DND-41 (cell line): Measurements from ENCODE around the gene VPS54.

Experiments used
- EZH2 ChIP-seq: IDR thresholded peaks from 3 replicates; pipeline ENCODE4 v1.6.1; 2012; ENCODE audit warnings: borderline replicate concordance, low read depth, mild to moderate bottlenecking, moderate library complexity, low read length, inconsistent platforms; ENCODE audit not compliant: severe bottlenecking
- TF ChIP-seq, protein P1 (sequence below): IDR thresholded peaks from 2 replicates; pipeline ENCODE4 v1.5.1; 2012; ENCODE audit warnings: borderline replicate concordance, low read length, moderate library complexity, mild to moderate bottlenecking; ENCODE audit not compliant: poor library complexity, severe bottlenecking; ENCODE audit errors: extremely low read depth

DNA sequence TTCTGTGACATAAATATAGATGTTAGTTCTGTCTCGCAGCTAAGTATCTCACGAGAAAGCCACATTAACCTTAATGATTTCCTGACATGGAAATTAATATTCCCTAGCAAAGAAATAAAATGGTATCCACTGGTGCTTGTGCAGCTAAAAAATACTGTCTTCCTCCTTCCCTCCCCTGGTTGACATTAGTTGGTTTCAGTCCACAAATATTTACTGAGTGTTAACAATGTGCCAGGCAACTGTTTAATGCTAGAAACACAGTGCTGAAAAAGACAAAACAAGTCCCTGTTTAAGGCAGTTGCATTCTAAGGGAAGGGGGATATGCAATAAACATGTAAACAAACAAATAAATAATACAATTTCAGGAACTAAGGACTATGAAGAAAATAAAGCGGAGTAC is 44.2 kb upstream of the VPS54 start:
- TF ChIP-seq, protein P1, sequence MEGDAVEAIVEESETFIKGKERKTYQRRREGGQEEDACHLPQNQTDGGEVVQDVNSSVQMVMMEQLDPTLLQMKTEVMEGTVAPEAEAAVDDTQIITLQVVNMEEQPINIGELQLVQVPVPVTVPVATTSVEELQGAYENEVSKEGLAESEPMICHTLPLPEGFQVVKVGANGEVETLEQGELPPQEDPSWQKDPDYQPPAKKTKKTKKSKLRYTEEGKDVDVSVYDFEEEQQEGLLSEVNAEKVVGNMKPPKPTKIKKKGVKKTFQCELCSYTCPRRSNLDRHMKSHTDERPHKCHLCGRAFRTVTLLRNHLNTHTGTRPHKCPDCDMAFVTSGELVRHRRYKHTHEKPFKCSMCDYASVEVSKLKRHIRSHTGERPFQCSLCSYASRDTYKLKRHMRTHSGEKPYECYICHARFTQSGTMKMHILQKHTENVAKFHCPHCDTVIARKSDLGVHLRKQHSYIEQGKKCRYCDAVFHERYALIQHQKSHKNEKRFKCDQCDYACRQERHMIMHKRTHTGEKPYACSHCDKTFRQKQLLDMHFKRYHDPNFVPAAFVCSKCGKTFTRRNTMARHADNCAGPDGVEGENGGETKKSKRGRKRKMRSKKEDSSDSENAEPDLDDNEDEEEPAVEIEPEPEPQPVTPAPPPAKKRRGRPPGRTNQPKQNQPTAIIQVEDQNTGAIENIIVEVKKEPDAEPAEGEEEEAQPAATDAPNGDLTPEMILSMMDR, result no peak
- no peak for TF ChIP-seq EZH2
